HG03342 (cell line): ENCODE data around the gene SIT1.
A peak's percentile ranks its signal among the peaks of the same experiment; 100 is the strongest.

Experiments
- ATAC-seq: cut with Tn5 transposase; IDR thresholded peaks from one replicate; pipeline ENCODE4 v1.9.1; 2021; ENCODE audit warnings: mild to moderate bottlenecking, moderate library complexity; ENCODE audit not compliant: unreplicated experiment

The SIT1 gene, protein sequence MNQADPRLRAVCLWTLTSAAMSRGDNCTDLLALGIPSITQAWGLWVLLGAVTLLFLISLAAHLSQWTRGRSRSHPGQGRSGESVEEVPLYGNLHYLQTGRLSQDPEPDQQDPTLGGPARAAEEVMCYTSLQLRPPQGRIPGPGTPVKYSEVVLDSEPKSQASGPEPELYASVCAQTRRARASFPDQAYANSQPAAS

DNA sequence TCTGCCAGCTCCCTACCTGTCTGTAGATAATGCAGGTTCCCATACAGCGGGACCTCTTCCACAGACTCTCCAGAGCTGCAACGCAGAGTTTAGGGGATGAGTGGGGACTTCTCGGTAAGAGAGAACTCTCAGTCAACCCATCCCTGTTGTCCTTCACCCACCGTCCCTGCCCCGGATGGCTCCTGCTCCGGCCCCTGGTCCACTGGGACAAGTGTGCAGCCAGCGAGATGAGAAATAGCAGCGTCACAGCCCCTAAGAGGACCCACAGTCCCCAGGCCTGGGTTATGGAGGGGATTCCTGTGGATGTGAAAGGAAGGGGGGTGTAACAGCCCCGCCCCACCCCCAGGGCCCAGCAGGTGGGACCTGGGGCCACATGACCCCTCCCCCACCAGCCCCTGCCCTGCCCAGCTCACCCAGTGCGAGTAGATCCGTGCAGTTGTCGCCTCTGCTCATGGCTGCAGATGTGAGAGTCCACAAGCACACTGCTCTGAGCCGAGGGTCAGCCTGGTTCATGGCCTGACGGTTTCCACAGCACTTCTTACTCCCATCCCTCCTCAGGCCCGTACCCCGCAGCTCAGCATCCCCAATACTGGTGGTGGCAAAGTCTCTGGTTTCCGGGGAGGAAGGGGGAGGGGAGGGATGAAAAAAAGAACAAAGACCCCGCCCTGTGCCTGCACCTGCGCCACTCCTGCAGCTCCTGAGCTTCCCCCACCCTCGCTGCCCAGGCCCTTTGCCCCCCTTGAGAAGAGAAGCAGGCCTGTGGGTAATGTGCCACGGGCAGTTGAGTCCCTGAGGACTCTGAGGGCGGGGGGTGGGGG lies at the start of gene SIT1:
Gene SIT1 (minus strand): TSS at position 591 of the 818 bp plus-strand sequence. CDS start 78 bp downstream, at position 513.
- ATAC-seq, result no peak

DNA sequence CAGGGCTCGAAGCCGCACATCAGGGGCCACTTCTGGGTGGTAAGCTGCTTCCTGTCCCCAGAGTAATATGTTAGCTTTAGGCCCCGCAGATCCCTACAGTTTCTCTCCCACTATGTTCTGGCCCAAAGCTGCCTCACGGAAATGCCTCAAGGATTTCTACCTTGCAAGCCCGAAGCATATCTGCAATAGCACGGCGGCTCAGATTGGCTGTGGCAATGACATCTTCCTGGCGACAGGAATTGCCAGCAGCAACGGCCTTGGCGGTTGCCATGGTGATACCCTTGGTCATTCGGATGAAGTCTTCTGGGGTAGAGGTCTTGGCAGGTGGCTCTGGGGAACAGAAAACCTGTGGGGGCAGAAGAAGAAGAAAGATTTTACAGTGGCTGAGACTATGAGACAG lies 49.3 kb upstream of the SIT1 start:
- no peak for ATAC-seq

DNA sequence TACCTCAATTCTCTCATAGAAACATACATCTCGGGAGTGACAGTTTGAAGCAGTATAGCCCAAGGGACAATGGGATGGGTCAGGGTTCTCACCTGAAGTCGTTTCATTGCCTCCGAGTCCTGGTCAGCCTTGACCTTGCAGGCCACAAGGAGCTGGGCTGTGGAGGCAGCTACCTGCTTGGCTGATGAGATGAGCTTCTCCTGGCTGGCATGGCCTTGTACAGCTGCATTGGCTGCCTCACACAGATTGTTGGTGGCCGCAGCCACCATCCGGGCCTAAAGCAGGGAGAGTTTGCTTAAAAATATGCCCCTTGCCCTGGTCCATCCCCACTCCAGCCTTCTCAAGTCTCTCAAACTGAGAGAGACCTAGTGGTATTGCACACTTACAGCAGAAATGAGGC lies 47.5 kb upstream of the SIT1 start:
- no peak for ATAC-seq

DNA sequence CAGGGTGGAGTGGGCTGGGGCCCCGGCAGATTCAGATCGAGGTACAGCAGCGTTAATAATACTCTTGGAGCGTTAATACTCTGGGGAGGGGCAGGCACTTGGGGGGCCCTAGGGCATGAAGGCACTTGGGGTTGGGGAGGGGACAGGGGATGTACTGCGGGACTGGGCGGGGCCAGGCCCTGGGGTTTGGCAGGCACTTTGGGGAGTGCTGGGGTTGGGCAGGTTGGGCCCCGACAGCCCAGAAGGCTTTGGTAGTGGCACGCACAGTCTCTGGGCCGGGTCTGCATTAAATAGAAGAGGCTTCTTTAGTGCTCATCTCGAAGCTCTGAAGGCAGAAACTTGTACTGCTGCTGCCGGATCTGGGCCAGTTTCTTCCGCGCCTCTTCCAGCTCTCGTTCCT lies 46.8 kb upstream of the SIT1 start:
- no peak for ATAC-seq

DNA sequence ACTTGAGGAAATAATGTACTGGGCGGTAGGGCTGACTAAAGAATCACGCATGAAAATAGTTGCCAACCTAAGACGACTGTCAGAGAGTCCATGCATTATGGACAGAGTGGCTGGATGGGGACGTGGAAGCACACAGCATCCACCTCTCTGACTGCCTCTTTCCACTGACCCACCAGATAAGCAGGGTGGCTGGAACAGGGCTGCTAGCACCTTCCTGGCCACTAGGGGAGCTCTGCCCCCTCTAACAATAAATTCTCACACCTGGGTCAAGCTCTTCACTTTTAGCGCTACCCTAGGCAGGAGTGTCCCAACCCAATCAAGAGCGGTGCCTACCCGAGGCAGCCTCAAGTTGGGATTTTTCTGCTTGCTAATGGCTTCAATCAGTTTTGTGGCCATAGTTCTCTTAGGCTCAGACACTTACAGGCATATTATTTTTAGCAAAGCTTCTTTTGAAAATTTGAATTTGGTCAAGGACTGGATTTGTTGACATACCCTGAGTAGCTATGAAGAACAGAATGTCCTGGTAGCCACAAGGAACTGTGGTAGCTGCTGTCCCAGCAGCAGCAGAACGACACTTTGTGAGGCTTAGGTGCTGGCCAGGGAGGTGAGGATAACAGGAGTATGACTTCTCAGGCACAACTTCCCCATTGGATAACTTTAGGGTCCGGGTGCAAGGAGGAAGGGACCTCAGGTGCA lies 45.9 kb upstream of the SIT1 start:
- peak; percentile 70 for ATAC-seq

DNA sequence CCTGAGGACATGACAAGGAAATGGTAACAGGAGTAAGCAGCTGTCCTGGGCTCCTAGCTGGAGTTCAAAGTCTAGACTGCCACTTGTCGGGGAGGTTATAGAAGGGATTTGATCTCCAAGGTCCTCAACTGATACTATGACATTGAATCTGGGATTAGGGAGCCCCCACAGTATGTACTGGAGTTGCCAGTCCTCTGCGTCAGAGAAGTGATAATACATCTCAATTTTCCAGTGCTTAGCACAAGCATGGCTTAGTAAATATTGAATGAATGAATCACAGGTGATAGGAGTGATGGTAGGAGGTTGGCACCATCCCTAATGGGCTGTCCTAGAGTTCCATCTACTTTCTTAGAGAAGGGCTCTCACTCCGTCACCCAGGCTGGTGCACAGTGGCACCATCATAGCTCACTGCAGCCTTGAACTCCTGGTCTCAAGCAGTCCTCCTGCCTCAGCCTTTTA lies 45.2 kb upstream of the SIT1 start:
- no peak for ATAC-seq

DNA sequence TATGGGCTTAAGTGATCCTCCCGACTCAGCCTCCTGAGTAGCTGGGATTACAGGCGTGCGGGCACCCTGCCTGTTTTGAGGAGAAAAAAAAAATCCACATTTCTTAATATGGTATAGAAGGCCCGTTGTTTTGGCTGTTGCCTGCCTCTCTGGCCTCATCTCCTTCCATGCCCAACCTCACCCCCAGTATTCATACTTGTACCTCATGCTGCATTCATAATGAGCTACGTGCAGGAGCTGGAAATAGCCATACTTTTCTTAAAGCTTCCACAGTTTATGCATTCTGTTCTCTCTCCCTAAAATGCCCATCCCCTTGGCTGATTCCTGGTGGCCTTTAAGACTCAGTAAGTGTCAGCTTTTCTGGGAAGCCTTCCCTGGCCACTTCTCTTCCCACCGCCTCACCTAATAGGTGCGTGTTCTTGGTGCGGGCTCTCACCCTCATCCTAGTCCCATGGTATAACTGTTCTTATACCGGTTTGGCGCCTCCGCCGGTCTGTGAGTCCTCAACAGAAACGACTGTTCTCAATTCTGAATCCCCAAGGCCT lies 41.1 kb upstream of the SIT1 start:
- no peak for ATAC-seq

DNA sequence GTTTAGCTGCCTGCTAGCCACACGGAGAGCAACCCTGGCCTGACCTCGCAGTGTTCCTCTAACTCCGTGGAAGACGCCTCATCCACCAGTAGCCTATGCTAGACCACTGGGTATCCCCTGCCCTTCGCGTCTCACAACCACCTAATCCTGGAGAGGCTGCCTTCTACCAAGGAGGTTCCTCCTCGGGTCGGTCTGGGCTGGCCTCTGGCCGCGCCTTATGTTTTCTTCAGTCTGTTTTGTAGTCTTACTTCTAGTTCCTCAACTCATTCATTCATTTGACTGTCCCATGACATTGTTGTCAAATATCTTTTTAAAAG lies 40.6 kb upstream of the SIT1 start:
- no peak for ATAC-seq

DNA sequence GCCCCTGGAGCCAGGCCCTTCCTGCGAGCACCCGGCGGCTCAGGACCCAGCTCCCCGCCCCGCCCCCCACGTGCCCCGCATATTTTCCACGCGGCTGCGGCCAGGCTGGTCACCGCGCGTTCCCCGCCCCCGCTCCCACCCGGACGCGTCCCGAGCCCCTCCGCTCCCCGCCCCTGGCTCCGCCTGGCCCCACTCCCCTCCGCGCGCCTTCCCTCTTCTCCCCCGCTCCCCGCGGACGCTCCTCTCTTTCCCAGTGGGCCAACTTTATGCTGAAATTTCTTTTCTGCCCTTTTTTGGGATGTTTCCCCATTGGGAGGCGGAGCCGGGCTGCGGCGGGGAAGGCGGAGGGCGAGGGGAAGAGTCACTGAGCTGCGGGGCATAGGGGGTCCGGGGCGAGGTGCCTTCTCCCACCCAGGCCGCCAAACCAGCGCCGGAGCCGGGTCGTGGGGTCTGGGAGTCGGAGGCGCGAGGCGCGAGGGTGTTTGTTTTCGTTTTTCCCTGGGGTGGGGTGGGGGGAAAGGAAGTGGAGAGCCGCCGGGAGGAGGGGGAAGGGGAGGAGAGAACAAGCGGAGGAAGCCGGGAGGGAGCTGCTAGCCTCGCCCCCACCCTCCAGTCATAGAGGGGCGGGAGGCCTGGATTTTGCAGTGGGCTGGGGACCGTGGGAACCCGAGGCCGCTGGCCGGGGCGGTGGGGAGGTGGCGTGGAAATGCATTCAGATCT lies 40.0 kb upstream of the SIT1 start:
- no peak for ATAC-seq

DNA sequence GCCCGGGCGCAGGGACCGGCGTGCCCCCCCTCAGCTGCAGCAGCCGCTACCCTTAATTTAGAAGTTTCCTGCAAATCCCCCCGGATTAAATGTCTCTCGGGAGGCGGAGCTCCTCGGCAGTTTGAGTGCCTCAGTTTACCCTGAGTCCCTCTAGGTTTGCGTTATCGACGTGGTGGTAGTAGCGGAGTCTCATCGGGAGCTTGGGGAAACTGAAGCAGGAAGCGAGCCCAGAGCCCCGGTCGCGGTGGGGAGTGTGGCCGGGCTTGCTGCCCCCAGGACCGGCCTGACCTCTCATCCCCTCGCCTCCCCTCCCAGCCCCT lies 39.5 kb upstream of the SIT1 start:
- no peak for ATAC-seq

DNA sequence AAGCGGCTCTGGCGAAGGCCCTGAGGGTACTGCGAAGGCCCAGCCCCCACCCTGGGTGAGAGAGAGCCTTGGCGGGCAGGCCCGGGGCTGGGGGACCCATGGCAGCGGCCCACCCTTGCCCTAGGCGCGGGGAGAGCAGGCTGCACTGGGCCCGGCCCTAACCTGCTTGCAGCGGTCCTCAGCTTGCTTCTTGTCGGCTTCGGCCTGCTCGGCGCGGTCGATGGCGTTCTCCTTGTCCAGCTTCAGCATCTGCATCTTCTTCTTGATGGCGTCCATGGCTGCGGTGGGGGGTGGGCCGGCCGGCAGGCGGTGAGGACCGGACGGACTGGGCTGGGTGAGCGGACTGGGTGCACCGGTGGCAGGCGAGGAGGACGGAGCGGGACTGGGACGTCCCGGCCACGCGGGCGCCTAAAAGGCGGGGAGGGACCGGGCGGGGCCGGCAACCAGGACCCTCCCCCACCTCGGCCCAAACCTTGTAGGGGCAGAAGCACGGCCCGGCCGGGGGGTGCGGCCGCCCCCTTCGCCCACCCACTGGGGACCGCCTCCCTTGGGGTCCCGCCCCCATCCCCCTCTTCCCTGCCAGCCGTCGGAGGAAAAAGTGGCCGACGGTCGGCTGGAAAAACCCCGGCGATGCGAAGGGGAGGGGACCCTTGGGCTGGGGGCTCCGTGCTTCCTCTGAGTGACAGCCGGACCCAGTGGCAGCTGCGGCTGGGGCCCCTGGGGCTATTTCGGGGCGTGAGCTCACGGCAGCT lies 39.0 kb upstream of the SIT1 start, which contains the start of gene TPM2:
Gene TPM2 (minus strand): TSS at position 384 of the 752 bp plus-strand sequence. CDS start 108 bp downstream, at position 276.
- no peak for ATAC-seq

DNA sequence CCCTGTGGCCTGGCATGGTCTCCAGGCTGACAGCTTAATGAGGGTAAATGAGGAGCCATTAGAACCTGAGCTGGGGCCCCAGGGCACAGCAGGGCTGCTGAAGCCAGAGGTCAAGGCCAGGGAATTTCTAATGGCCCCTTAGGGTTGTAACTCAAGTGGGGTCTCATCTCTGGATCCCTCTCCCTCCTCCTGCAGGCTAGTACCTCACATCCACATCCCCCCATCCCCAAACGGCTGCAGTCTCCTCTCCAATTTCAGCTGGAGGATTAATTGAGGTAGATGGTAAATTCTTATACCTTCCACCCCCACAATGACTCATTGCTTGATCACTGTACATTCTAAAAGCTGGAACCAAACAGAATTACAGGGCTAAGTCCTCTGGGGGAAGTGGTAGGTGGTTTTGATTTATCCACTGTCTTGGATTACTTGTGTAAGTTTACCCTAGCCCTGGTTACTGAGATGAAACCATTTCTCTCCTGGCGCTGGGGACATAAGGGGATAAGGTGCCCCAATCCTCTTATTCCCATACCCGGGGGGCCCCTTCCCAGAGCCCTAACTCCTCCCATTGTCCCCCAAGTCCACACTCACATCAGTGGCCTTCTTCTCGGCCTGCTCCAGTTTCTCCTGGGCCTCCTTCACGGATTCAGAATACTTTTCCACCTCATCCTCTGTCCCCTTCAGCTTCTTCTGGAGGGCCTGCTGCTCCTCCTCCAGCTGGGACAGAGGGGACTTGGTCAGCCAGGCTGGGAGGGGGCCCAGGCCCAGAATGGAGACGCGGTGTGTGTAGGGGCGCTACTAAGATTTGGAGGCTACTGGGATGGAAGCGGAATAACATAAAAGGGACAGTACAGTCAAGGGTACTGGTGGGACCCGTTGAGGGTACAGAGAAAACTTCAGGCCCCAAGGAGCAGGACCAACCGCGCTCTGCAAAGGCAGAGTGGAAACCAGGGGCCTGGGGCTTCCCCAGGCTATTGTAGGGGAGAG lies 38.1 kb upstream of the SIT1 start:
- no peak for ATAC-seq

DNA sequence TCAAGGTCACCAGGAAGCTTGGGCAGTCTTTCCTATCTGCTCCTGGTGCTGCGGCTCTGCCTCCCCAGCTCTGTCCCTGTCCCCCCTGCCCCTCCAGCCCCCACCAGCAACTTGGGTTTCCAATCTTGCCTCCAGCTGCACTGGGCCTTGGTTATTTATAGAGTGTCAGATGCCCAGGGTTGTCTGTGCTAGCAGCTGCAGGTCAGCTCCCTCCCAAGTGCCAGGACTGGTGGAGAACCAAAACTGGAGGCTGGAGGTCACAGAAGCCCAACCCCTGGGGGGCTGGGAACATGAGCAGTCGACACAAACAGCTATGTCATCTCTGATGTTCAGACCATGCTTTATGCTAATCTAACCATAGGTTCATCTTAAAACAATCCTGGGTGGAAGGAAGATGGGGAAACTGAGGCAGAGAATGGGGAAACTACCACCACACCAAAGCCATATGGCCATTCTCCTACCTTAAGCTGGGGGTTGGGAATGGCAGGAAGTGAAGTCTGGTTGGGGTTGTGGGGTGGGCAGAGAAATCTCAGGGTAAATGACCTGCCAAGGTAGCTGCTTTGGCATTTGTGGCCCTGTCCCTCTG lies 37.3 kb upstream of the SIT1 start:
- ATAC-seq, result no peak

DNA sequence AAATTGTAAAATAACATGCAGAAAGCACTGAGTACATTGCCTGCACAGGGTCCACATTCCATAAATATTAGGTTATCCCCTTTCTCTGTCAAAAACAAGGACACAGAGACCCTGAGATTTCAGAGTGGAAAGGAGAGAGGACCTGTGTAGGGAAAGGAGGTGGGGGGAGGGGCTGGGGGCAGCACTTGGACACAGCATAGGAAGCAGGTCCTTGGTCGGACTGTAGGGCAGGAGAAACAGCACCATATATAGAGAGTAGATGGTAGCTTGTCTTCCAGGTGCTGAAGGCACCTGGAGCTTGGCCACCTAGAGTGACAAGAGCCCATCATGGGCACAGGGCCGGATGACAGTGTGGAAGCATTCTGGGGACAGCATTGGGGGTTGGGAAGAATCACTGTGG lies 36.6 kb upstream of the SIT1 start:
- no peak for ATAC-seq

DNA sequence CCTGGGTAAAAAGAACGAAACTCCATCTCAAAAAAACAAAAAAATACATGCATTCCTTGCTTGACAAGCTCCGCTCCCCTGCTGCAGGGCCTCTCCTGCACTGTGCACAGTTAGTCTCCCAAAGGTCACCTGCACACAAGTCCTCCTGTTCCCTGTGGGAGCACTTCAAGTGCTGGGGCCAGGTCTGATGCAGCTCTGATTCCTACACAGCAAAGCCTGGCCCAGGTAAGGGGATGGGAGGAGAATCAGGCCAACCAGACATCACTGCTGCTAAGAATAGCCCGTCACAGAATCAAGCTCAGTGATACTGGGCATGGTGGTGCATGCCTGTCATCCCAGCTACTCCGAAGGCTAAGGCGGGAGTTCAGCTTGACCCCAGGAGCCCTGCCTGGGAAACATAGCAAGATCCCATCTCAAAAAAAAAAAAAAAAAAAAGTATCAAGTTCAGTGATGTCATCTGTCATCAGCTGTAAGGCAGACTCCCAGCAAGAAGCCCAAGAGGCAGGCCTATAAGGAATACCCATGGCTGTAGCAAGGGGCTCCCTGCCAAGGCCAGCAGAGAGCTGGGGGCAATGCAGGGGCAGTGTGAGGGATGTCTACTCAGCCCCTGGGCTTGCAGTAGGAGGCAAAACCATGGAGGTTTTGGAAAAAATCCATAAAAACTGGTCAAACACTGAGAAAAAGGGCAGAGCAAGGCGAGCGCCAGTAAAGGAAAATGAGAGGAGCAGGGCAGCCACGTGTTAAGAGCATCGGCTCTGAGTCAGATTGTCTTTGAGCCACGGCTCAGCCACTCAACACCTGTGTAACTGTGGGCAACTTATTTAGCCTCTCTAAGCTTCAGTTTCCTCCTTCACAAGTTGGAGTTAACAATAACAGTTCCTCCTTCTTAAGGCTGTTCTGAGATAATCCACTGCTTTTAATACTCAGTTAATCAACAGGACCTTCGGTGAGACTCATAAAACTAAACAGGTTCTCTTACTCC lies 35.8 kb upstream of the SIT1 start:
- no peak for ATAC-seq

DNA sequence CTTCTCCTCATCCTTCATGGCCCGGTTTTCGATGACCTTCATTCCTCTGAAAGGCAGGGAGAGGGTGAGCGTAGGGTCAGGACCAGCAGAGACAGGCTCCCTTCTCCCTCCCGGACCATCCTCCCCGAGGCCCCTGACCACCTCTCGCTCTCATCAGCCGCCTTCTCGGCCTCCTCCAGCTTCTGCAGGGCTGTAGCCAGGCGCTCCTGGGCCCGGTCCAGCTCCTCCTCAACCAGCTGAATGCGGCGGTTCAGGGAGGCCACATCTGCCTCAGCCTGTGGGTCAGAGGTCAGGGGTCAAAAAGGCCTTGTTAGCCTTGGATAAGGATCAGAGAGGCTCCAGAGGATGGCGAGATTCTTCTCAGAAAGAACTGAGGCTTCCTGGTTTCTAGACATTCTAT lies 34.8 kb upstream of the SIT1 start:
- ATAC-seq, result no peak

DNA sequence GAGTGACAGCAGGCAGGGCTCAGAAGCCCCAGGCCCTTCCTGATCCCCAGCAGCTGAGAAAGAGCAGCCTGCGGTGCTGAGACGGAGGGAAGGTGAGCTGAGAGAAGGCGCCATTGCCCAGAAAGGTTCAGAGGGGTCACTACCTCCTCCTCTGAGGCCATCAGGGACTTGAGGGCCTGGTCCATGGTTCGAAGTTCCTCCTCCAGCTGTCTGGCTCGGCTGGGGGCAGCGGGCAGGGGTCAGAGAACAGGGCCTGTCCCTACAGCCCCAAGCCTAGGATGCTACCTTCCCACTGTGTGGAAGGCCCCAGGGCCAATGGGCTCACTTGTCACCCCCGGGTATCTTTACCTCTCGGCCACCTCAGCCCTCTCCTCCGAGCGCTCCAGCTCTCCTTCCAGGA lies 34.2 kb upstream of the SIT1 start:
- no peak for ATAC-seq

DNA sequence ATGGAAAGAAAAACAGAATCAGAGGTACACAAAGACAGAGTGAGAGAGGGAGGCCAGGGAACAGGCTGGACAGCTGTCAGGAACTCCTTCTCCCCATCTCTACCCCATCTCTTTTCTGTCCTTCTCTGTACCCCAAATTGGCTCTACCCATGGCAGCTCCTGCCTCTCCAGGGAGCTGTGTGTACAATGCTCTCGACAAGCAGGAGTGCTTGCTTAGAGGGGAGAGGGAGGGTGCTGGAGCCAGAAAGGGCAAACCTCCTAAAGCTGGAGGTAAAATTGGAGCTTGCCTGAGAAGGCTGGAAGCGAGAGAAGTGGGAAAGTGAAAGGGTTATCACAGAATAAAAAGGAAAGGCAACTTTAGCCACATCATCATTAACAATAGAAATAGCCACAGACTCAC lies 32.6 kb upstream of the SIT1 start:
- no peak for ATAC-seq
